Astrocyte (in vitro differentiated cells and primary cell): ENCODE data around the gene SYTL3. TPM values are rescaled to one million over a fixed set of nuclear protein-coding genes. Genes with fewer than 3 reads are reported as not detected.
A peak's percentile ranks its signal among the peaks of the same experiment; 100 is the strongest.

Experiments
- DNase-seq: peaks from one replicate; pipeline ENCODE4 v3.0.0-alpha.2; 2010; ENCODE audit warnings: low read depth
- FAIRE-seq: peaks from 2 replicates; lab custom pipeline; 2011; peaks lifted over from hg19 to GRCh38; lab: Jason Lieb, UNC
- H2AFZ ChIP-seq: 2 replicates; pipeline ENCODE4 v1.6.0; 2012; ENCODE audit warnings: low read depth, low read length, inconsistent platforms
- H3K27ac ChIP-seq: 2 replicates; pipeline ENCODE4 v1.5.1; 2011; ENCODE audit warnings: low read depth, low read length, inconsistent platforms
- H3K27me3 ChIP-seq: 2 replicates; pipeline ENCODE4 v1.6.0; 2011; ENCODE audit warnings: low read length, inconsistent platforms; ENCODE audit not compliant: insufficient read depth
- H3K36me3 ChIP-seq: 2 replicates; pipeline ENCODE4 v1.5.1; 2011; ENCODE audit warnings: low read length, inconsistent platforms; ENCODE audit not compliant: insufficient read depth
- H3K4me1 ChIP-seq: 2 replicates; pipeline ENCODE4 v1.5.1; 2011; ENCODE audit warnings: low read length, inconsistent platforms; ENCODE audit not compliant: insufficient read depth
- H3K4me2 ChIP-seq: 2 replicates; pipeline ENCODE4 v1.6.0; 2012; ENCODE audit warnings: low read length, inconsistent platforms
- H3K4me3 ChIP-seq: 2 replicates; pipeline ENCODE4 v1.5.1; 2011; ENCODE audit warnings: low read depth, mild to moderate bottlenecking, low read length, inconsistent platforms; ENCODE audit not compliant: insufficient read depth
- H3K79me2 ChIP-seq: 2 replicates; pipeline ENCODE4 v1.6.0; 2012; ENCODE audit warnings: mild to moderate bottlenecking, low read length, inconsistent platforms; ENCODE audit not compliant: insufficient read depth
- H3K9ac ChIP-seq: 2 replicates; pipeline ENCODE4 v1.6.0; 2012; ENCODE audit warnings: mild to moderate bottlenecking, low read length, inconsistent platforms
- H3K9me3 ChIP-seq: 2 replicates; pipeline ENCODE4 v1.5.1; 2012; ENCODE audit warnings: low read depth, mild to moderate bottlenecking, low read length, inconsistent platforms; ENCODE audit not compliant: insufficient read depth
- H4K20me1 ChIP-seq: 2 replicates; pipeline ENCODE4 v1.6.0; 2012; ENCODE audit warnings: low read length, inconsistent platforms; ENCODE audit not compliant: insufficient read depth
- H3K27ac Mint-ChIP-seq: one replicate; pipeline ENCODE4 v1.8.0; 2021; ENCODE audit warnings: mild to moderate bottlenecking, mixed read lengths; ENCODE audit not compliant: unreplicated experiment
- H3K27me3 Mint-ChIP-seq: one replicate; pipeline ENCODE4 v1.8.0; 2021; ENCODE audit warnings: low read depth, mixed read lengths; ENCODE audit not compliant: unreplicated experiment
- H3K36me3 Mint-ChIP-seq: one replicate; pipeline ENCODE4 v1.8.0; 2021; ENCODE audit warnings: low read depth, mixed read lengths; ENCODE audit not compliant: unreplicated experiment
- H3K4me1 Mint-ChIP-seq: one replicate; pipeline ENCODE4 v1.8.0; 2021; ENCODE audit warnings: low read depth, mixed read lengths; ENCODE audit not compliant: unreplicated experiment
- H3K4me3 Mint-ChIP-seq: one replicate; pipeline ENCODE4 v1.8.0; 2021; ENCODE audit warnings: mild to moderate bottlenecking, moderate library complexity, mixed read lengths; ENCODE audit not compliant: unreplicated experiment
- H3K9me3 Mint-ChIP-seq: one replicate; pipeline ENCODE4 v1.8.0; 2021; ENCODE audit warnings: mild to moderate bottlenecking, mixed read lengths; ENCODE audit not compliant: unreplicated experiment
- CTCF ChIP-seq: IDR thresholded peaks from 2 replicates; pipeline ENCODE4 v1.5.1; 2011; ENCODE audit warnings: low read depth, mild to moderate bottlenecking, inconsistent platforms, low read length, moderate library complexity; ENCODE audit not compliant: insufficient read depth
- EZH2 ChIP-seq: IDR thresholded peaks from 2 replicates; pipeline ENCODE4 v1.6.1; 2012; ENCODE audit warnings: mild to moderate bottlenecking, low read length, inconsistent platforms; ENCODE audit not compliant: insufficient read depth
- total RNA-seq: library from RNA; stranded (reverse); gene quantifications from 2 replicates; pipeline ENCODE4 v1.2.1, GENCODE V29; 2021

SYTL3 gene
- total RNA-seq, 1 donor from 2014 or later, result 1.2 TPM

- peaks cover 52% of the 10 kb centered on the region for H4K20me1 ChIP-seq
- H3K4me1 ChIP-seq, result peaks cover 36% of the 10 kb centered on the region
- no peak overlapping the region for H3K27ac ChIP-seq
- TF ChIP-seq CTCF (no peak), EZH2 (no peak)
- peak overlapping the region; percentile 40 for H3K4me2 ChIP-seq
- H3K36me3 ChIP-seq, result peaks cover 16% of the 10 kb centered on the region
- H3K36me3 Mint-ChIP-seq, result peaks cover 9% of the 10 kb centered on the region
- no peak overlapping the region for H3K9ac ChIP-seq
- peak overlapping the region; percentile 3 for H3K4me3 Mint-ChIP-seq
- no peaks in the 10 kb centered on the region for H3K27me3 Mint-ChIP-seq
- peaks cover 28% of the 10 kb centered on the region for H3K4me1 Mint-ChIP-seq
- H3K9me3 ChIP-seq, result no peaks in the 10 kb centered on the region
- H3K79me2 ChIP-seq, result peaks cover 78% of the 10 kb centered on the region
- H2AFZ ChIP-seq, result no peak overlapping the region
- no peaks in the 10 kb centered on the region for H3K9me3 Mint-ChIP-seq
- no peaks in the 10 kb centered on the region for H3K27me3 ChIP-seq
- H3K4me3 ChIP-seq, result no peak overlapping the region
- DNase-seq (no peak), FAIRE-seq (no peak)
- no peak overlapping the region for H3K27ac Mint-ChIP-seq
Observed at GRCh38 chr6:158640519-158640918, 9.3 kb upstream of the SYTL3 start.

GRCh38 chr6:158642097-158642601 lies 7.7 kb upstream of the SYTL3 start:
- Histone ChIP-seq H3K4me1 (peaks cover 39% of the 10 kb centered on the region), H3K27me3 (no peaks in the 10 kb centered on the region), H3K9ac (peak overlapping the region; percentile 99), H3K27ac (peak overlapping the region; percentile 98), H3K79me2 (peaks cover 71% of the 10 kb centered on the region), H2AFZ (no peak overlapping the region), H3K36me3 (peaks cover 6% of the 10 kb centered on the region), H3K4me3 (peak overlapping the region; percentile 94), H4K20me1 (peaks cover 45% of the 10 kb centered on the region), H3K9me3 (no peaks in the 10 kb centered on the region), H3K4me2 (peak overlapping the region; percentile 85)
- Mint-ChIP-seq H3K9me3 (no peaks in the 10 kb centered on the region), H3K27me3 (no peaks in the 10 kb centered on the region), H3K27ac (peak overlapping the region; percentile 92), H3K4me1 (peaks cover 29% of the 10 kb centered on the region), H3K4me3 (peak overlapping the region; percentile 99), H3K36me3 (peaks cover 9% of the 10 kb centered on the region)
- no peak for TF ChIP-seq EZH2
- TF ChIP-seq CTCF, result no peak
- FAIRE-seq (no peak), DNase-seq (peak; percentile 92)

- H3K27ac ChIP-seq, result peak overlapping the region; percentile 98
Observed at GRCh38 chr6:158643836-158644230, 6.0 kb upstream of the SYTL3 start.

More at GRCh38 chr6:158643836-158644230, 6.0 kb upstream of the SYTL3 start:
- H3K36me3 ChIP-seq, result no peaks in the 10 kb centered on the region
- peaks cover 56% of the 10 kb centered on the region for H3K79me2 ChIP-seq
- no peaks in the 10 kb centered on the region for H3K9me3 ChIP-seq
- peaks cover 38% of the 10 kb centered on the region for H3K4me1 ChIP-seq
- no peaks in the 10 kb centered on the region for H3K9me3 Mint-ChIP-seq
- H3K27me3 ChIP-seq, result no peaks in the 10 kb centered on the region
- peak overlapping the region; percentile 97 for H3K27ac Mint-ChIP-seq
- H4K20me1 ChIP-seq, result peaks cover 32% of the 10 kb centered on the region
- DNase-seq, result no peak
- peaks cover 9% of the 10 kb centered on the region for H3K36me3 Mint-ChIP-seq
- H3K9ac ChIP-seq, result peak overlapping the region; percentile 99
- H3K27me3 Mint-ChIP-seq, result no peaks in the 10 kb centered on the region
- peak overlapping the region; percentile 99 for H3K4me3 Mint-ChIP-seq
- TF ChIP-seq EZH2 (no peak), CTCF (no peak)
- H3K4me2 ChIP-seq, result peak overlapping the region; percentile 85
- H3K4me3 ChIP-seq, result peak overlapping the region; percentile 94
- H2AFZ ChIP-seq, result peak overlapping the region; percentile 7
- no peak for FAIRE-seq
- H3K4me1 Mint-ChIP-seq, result peaks cover 33% of the 10 kb centered on the region
